Stomach (tissue), 9 donors: ENCODE results near the gene ZSCAN25. TPM values are rescaled to one million over a fixed set of nuclear protein-coding genes. Genes with fewer than 3 reads are reported as not detected.
"Not testable (repeated sequence)": the region's sequence is repeated elsewhere in the genome, so short reads cannot be mapped to it uniquely, and the experiment has no call there.

Source experiments
- DNase-seq, 2 donors: peaks; one replicate each; pipeline versions ENCODE4 v3.0.0 to v3.0.0-alpha.2; 2013 to 2019
- H3K27ac ChIP-seq, 5 donors: fragments of 200-600 bp in 4 of 5; sonication (generic) in 4 of 5; one replicate each; pipeline ENCODE4 v1.5.1; 2013 to 2019; ENCODE audit warnings: mild to moderate bottlenecking in 1 of 5, moderate library complexity in 1 of 5
- H3K27me3 ChIP-seq, 3 donors: fragments of 200-600 bp; sonication (generic); one replicate each; pipeline ENCODE4 v1.5.1; 2017 to 2019; ENCODE audit warnings: mixed run types in 1 of 3
- H3K36me3 ChIP-seq, 4 donors: fragments of 200-600 bp; sonication (generic); 1 replicate in 3 of 4; 2 replicates in 1 of 4; pipeline ENCODE4 v1.5.1; 2016 to 2019
- H3K4me1 ChIP-seq, 4 donors: fragments of 200-600 bp; sonication (generic); one replicate each; pipeline ENCODE4 v1.5.1; 2016 to 2019
- H3K4me3 ChIP-seq, 4 donors: fragments of 200-600 bp; sonication (generic) in 3 of 4; one replicate each; pipeline ENCODE4 v1.5.1; 2016 to 2019; ENCODE audit warnings: mild to moderate bottlenecking in 1 of 4
- H3K9me3 ChIP-seq, 4 donors: fragments of 200-600 bp; sonication (generic); one replicate each; pipeline ENCODE4 v1.5.1; 2016 to 2019
- CTCF ChIP-seq, 7 experiments: fragments of 450-650 bp in 4 of 7; fragments of 200-600 bp in 3 of 7; sonication (generic) in 3 of 7; IDR thresholded peaks; one replicate each; pipeline ENCODE4 v1.5.1; 2016 to 2019; ENCODE audit warnings: antibody characterized with exemption in 7 of 7, control low read depth in 2 of 7, mild to moderate bottlenecking in 1 of 7
- EP300 ChIP-seq: sonication (generic); formaldehyde crosslinking; IDR thresholded peaks from one replicate; pipeline ENCODE4 v1.6.1; 2017; ENCODE audit warnings: antibody characterized with exemption
- POLR2A ChIP-seq, 4 donors: fragments of 450-650 bp; IDR thresholded peaks; one replicate each; pipeline ENCODE4 v1.6.1; 2016; ENCODE audit warnings: antibody characterized with exemption in 4 of 4, control low read depth in 2 of 4, mild to moderate bottlenecking in 1 of 4, moderate library complexity in 1 of 4
- POLR2AphosphoS5 ChIP-seq, 3 donors: sonication (generic); formaldehyde crosslinking; IDR thresholded peaks; one replicate each; pipeline ENCODE4 v1.6.1; 2016; ENCODE audit warnings: antibody characterized with exemption in 3 of 3
- WGBS, 5 donors: extraction: QIAGEN DNeasy Blood & Tissue Kit in 3 of 5; methylation state at CpG; one replicate each; pipeline versions ENCODE4 v1.1.5 to v1.1.7; 2013 to 2018; 5-methylcytosine and 5-hydroxymethylcytosine counted together
- intact Hi-C: fragments of 100-400 bp; cut with DNase I; formaldehyde crosslinking; loops from one replicate; pipeline ENCODE4 v1.15.1; 2023; ENCODE audit warnings: low total_unique reads
- polyA plus RNA-seq, 3 donors: library from polyadenylated mRNA; stranded (reverse); fragments of 200-250 nt; gene quantifications; one replicate each; pipeline ENCODE4 v1.2.3, GENCODE V29; 2013
- total RNA-seq, 5 donors: library from RNA; depleted of rRNA; stranded (reverse); fragments of >200 nt; gene quantifications; one replicate each; pipeline versions ENCODE4 v1.1.0 to v1.2.3, GENCODE V29; 2014 to 2016
- donor health status: healthy with polysubstance abuse.
- donor health status: Bipolar disorder and iron deficiency.
- donor health status: healthy.

The ZSCAN25 gene
- total and polyA plus RNA-seq, 8 donors = 3.5 to 16.2 (median 11.0) TPM

GRCh38 chr7:99576251-99576650 lies 40.5 kb upstream of the ZSCAN25 start:
- H3K36me3 ChIP-seq = peaks cover 11 to 37% (median 35%) of the 10 kb centered on the region in 4 donors
- DNase-seq = no peak
- peaks cover 8 to 19% (median 15%) of the 10 kb centered on the region in 4 donors for H3K4me1 ChIP-seq
- intact Hi-C loops = no loop called here
- TF ChIP-seq CTCF (IDR thresholded peaks at IDR 0.05) = no peak
- TF ChIP-seq EP300 = no peak
- TF ChIP-seq POLR2A (IDR thresholded peaks at IDR 0.05) = no peak
- TF ChIP-seq POLR2AphosphoS5 (IDR thresholded peaks at IDR 0.05) = no peak
- peaks cover 0 to 10% (median 0%) of the 10 kb centered on the region in 3 donors for H3K27me3 ChIP-seq
- no peaks in the 10 kb centered on the region for H3K9me3 ChIP-seq
- 66 to 79% (median 70%) methylated on average over 3 of the region's 3 CpGs for WGBS, 5 donors
- H3K4me3 ChIP-seq = no peak overlapping the region
- H3K27ac ChIP-seq = no peak overlapping the region

GRCh38 chr7:99579281-99579955 lies 37.3 kb upstream of the ZSCAN25 start:
- no peak for DNase-seq
- TF ChIP-seq EP300 = no peak
- 33 to 42% (median 35%) methylated on average over 10 of the region's 10 CpGs for WGBS, 5 donors
- Histone ChIP-seq H3K4me1 (peaks cover 8 to 19% (median 15%) of the 10 kb centered on the region in 4 donors), H3K27ac (peak overlapping the region in 2 of 5 donors; percentile 48 to 74), H3K4me3 (peak overlapping the region; percentile 47 to 60 (median 58)), H3K36me3 (peaks cover 0 to 8% (median 3%) of the 10 kb centered on the region in 4 donors), H3K9me3 (no peaks in the 10 kb centered on the region), H3K27me3 (peaks cover 0 to 10% (median 0%) of the 10 kb centered on the region in 3 donors)
- intact Hi-C loops = no loop called here

- Histone ChIP-seq H3K4me1 (peaks cover 8 to 19% (median 15%) of the 10 kb centered on the region in 4 donors), H3K36me3 (peaks cover 0 to under 1% (median 0%) of the 10 kb centered on the region in 4 donors), H3K9me3 (no peaks in the 10 kb centered on the region), H3K4me3 (peak overlapping the region; percentile 47 to 60 (median 58)), H3K27ac (peak overlapping the region in 4 of 5 donors; percentile 17 to 74 (median 50)), H3K27me3 (peaks cover 0 to 10% (median 0%) of the 10 kb centered on the region in 3 donors)
- intact Hi-C loops = no loop called here
- TF ChIP-seq CTCF (IDR thresholded peaks at IDR 0.05) (peak in 1 of 7 experiments; percentile 17), EP300 (no peak), POLR2AphosphoS5 (IDR thresholded peaks at IDR 0.05) (no peak)
- 2 to 5% (median 3%) methylated on average over 15 to 54 of the region's 54 CpGs for WGBS, 5 donors
- DNase-seq = peak in 1 of 2 donors; percentile 84
Measured at GRCh38 chr7:99579956-99580777, 36.6 kb upstream of the ZSCAN25 start.

- Histone ChIP-seq H3K27me3 (peaks cover 0 to 10% (median 0%) of the 10 kb centered on the region in 3 donors), H3K4me3 (peak overlapping the region; percentile 47 to 60 (median 58)), H3K27ac (peak overlapping the region in 1 of 5 donors; percentile 74), H3K4me1 (peaks cover 8 to 19% (median 15%) of the 10 kb centered on the region in 4 donors)
- H3K36me3 ChIP-seq, DNase-seq, intact Hi-C loops, H3K9me3 ChIP-seq: not testable (repeated sequence)
- WGBS, 5 donors = 57 to 62% (median 58%) methylated on average over 4 of the region's 4 CpGs
Measured at GRCh38 chr7:99580778-99581332, 35.9 kb upstream of the ZSCAN25 start.

- intact Hi-C loops = no loop called here
- no peak for DNase-seq
- 68 to 89% (median 80%) methylated on average over 3 of the region's 3 CpGs for WGBS, 5 donors
Measured at GRCh38 chr7:99588868-99589267, 27.9 kb upstream of the ZSCAN25 start.

More at GRCh38 chr7:99588868-99589267, 27.9 kb upstream of the ZSCAN25 start:
- no peak overlapping the region for H3K27ac ChIP-seq
- no peaks in the 10 kb centered on the region for H3K4me1 ChIP-seq
- no peaks in the 10 kb centered on the region for H3K27me3 ChIP-seq
- no peaks in the 10 kb centered on the region for H3K36me3 ChIP-seq
- H3K9me3 ChIP-seq = no peaks in the 10 kb centered on the region
- TF ChIP-seq CTCF (IDR thresholded peaks at IDR 0.05) = no peak
- TF ChIP-seq EP300 = no peak
- no peak for TF ChIP-seq POLR2AphosphoS5 (IDR thresholded peaks at IDR 0.05)
- no peak for TF ChIP-seq POLR2A (IDR thresholded peaks at IDR 0.05)
- no peak overlapping the region for H3K4me3 ChIP-seq
